Testis (tissue), 3 donors: ENCODE measurements around the gene FAM107B. TPM values are rescaled to one million over a fixed set of nuclear protein-coding genes. Genes with fewer than 3 reads are reported as not detected.

Source experiments
- DNase-seq: peaks from one replicate; pipeline ENCODE4 v3.0.0-alpha.2; 2019
- H3K27ac ChIP-seq, 2 donors: fragments of 200-600 bp; sonication (generic); one replicate each; pipeline ENCODE4 v1.5.1; 2019
- H3K27me3 ChIP-seq: fragments of 200-600 bp; sonication (generic); one replicate; pipeline ENCODE4 v1.5.1; 2019
- H3K36me3 ChIP-seq: fragments of 200-600 bp; sonication (generic); one replicate; pipeline ENCODE4 v1.5.1; 2017; ENCODE audit warnings: low read depth; ENCODE audit errors: missing control alignments
- H3K4me1 ChIP-seq: fragments of 200-600 bp; sonication (generic); one replicate; pipeline ENCODE4 v1.5.1; 2019
- H3K4me3 ChIP-seq, 2 donors: fragments of 200-600 bp; sonication (generic); one replicate each; pipeline ENCODE4 v1.5.1; 2017 to 2019
- H3K9me3 ChIP-seq: fragments of 200-600 bp; sonication (generic); one replicate; pipeline ENCODE4 v1.5.1; 2017
- CTCF ChIP-seq, 3 experiments: fragments of 450-650 bp in 2 of 3; fragments of 200-600 bp in 1 of 3; sonication (generic) in 1 of 3; IDR thresholded peaks; one replicate each; pipeline ENCODE4 v1.5.1; 2016 to 2019; ENCODE audit warnings: antibody characterized with exemption in 3 of 3, mild to moderate bottlenecking in 2 of 3, moderate library complexity in 1 of 3
- POLR2A ChIP-seq: fragments of 450-650 bp; IDR thresholded peaks from one replicate; pipeline ENCODE4 v1.6.1; 2017; ENCODE audit warnings: antibody characterized with exemption, mild to moderate bottlenecking, moderate library complexity
- WGBS, 2 donors: methylation state at CpG; one replicate each; pipeline ENCODE4 v1.1.5; 2018; 5-methylcytosine and 5-hydroxymethylcytosine counted together
- intact Hi-C: fragments of 100-400 bp; cut with DNase I; formaldehyde crosslinking; loops from one replicate; pipeline ENCODE4 v1.15.1; 2023; ENCODE audit warnings: low total_unique reads
- polyA plus RNA-seq: library from polyadenylated mRNA; stranded (reverse); fragments of 350-450 nt; fragmentation: Illumina TruSeq; extraction: RNeasy Lipid Tissue Mini Kit (QIAGEN cat#74804); gene quantifications from one replicate; pipeline ENCODE4 v1.2.3, GENCODE V29; 2014; ENCODE audit warnings: low read depth, low replicate concordance; ENCODE audit not compliant: insufficient read depth
- total RNA-seq, 2 donors: library from RNA; depleted of rRNA; stranded (reverse); fragments of >200 nt; gene quantifications; one replicate each; pipeline ENCODE4 v1.2.3, GENCODE V29; 2016

FAM107B gene
- total and polyA plus RNA-seq, 3 donors from 2014 or later = 71.7 to 89.5 (median 82.8) TPM

- Histone ChIP-seq H3K4me3 (no peak overlapping the region), H3K9me3 (no peaks in the 10 kb centered on the region), H3K4me1 (peaks cover 5% of the 10 kb centered on the region), H3K27me3 (no peaks in the 10 kb centered on the region), H3K36me3 (no peaks in the 10 kb centered on the region), H3K27ac (peak overlapping the region; percentile 21 to 32)
- no peak for TF ChIP-seq CTCF (IDR thresholded peaks at IDR 0.05)
- TF ChIP-seq POLR2A = no peak
- intact Hi-C loops = no loop called here
- WGBS, 2 donors = 59 to 93% methylated on average over 1 of the region's 1 CpG
- no peak for DNase-seq
These were observed 165.5 kb downstream of the FAM107B start for GRCh38 chr10:14609178-14609577.

GRCh38 chr10:14608381-14609001 is 166.2 kb downstream of the FAM107B start:
- 81 to 84% methylated on average over 4 of the region's 4 CpGs for WGBS, 2 donors
- H3K4me1 ChIP-seq = peaks cover 5% of the 10 kb centered on the region
- no peaks in the 10 kb centered on the region for H3K36me3 ChIP-seq
- TF ChIP-seq POLR2A (no peak), CTCF (IDR thresholded peaks at IDR 0.05) (no peak)
- no peak overlapping the region for H3K4me3 ChIP-seq
- intact Hi-C loops = no loop called here
- no peaks in the 10 kb centered on the region for H3K27me3 ChIP-seq
- H3K27ac ChIP-seq = peak overlapping the region; percentile 21 to 41
- DNase-seq = no peak
- H3K9me3 ChIP-seq = no peaks in the 10 kb centered on the region

DNA sequence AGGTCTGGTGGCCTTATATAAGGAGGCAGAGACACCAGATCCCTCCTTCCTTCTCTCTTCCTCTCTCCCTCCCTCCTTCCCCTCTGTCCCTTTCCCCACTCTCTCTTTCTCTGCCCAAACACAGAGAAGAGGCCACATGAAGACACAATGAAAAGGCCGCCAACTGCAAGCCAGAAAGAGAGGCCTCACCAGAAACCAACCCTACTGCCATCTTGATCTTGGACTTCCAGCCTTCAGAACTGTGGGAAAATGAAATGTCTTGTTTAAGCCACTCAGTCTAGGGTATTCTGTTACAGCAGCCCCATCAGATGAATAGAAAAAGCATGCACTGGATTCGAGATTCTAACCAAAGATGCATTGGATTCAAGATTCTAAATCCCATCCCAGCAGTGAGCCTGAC is 168.1 kb downstream of the FAM107B start:
- TF ChIP-seq CTCF (IDR thresholded peaks at IDR 0.05) (no peak), POLR2A (no peak)
- Histone ChIP-seq H3K4me1 (peaks cover 5% of the 10 kb centered on the region), H3K4me3 (no peak overlapping the region), H3K27ac (no peak overlapping the region), H3K9me3 (no peaks in the 10 kb centered on the region), H3K36me3 (no peaks in the 10 kb centered on the region), H3K27me3 (no peaks in the 10 kb centered on the region)
- DNase-seq = no peak
- 93 to 96% methylated on average over 2 of the region's 2 CpGs for WGBS, 2 donors
- intact Hi-C loops = no loop called here

DNA sequence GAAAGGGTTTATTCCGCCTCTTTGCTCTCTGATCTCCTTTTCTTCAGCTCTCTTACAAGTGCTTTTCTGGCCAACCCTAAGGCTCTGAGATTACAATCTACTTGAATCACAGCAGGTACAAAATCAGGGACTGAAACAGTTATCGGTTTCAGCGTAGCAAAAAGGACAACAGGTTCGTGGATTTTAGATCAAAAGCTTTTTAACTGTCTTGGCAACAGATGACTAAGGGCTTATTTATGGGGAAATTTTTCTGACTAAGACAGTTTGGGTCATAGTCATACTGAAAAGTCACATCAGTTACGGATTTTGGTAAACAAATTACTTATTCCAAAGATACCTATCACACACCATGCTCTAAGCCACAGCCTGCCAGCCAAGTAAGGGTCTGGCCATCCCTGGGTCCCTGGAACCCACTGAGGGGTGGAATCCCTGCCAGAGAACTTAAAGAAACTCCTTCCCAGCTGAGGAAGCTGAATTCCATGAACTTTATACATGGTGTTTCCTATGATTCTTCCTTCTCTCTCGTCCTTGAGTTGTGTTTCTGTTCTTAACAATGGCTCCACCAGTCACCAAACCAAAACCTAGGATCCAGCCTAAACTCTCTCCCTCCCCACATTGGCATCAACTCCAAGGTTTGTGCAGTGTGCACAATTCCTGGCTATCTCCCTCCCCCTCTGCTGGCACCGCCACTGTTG is 169.3 kb downstream of the FAM107B start:
- Histone ChIP-seq H3K4me1 (peaks cover 5% of the 10 kb centered on the region), H3K4me3 (no peak overlapping the region), H3K36me3 (no peaks in the 10 kb centered on the region), H3K27me3 (no peaks in the 10 kb centered on the region), H3K9me3 (no peaks in the 10 kb centered on the region), H3K27ac (peak overlapping the region in 1 of 2 donors; percentile 77)
- TF ChIP-seq CTCF (IDR thresholded peaks at IDR 0.05) (no peak), POLR2A (no peak)
- no peak for DNase-seq
- intact Hi-C loops = no loop called here
- 32 to 36% methylated on average over 7 of the region's 7 CpGs for WGBS, 2 donors
